D721Med (cell line): ENCODE results near the gene COL9A2.

Experiments
- DNase-seq: peaks from one replicate; pipeline ENCODE4 v3.0.0; 2011; ENCODE audit warnings: low spot score; ENCODE audit not compliant: insufficient read length
- FAIRE-seq: peaks from 2 replicates; lab custom pipeline; 2011; peaks lifted over from hg19 to GRCh38; lab: Jason Lieb, UNC
- CTCF ChIP-seq: IDR thresholded peaks from 2 replicates; pipeline ENCODE4 v1.5.1; 2012; ENCODE audit warnings: mild to moderate bottlenecking, control low read depth; ENCODE audit not compliant: insufficient read depth; ENCODE audit errors: missing control alignments

COL9A2 gene

GRCh38 chr1:40312238-40313205 is 4.6 kb downstream of the COL9A2 start:
- FAIRE-seq (no peak), DNase-seq (no peak)
- TF ChIP-seq CTCF: no peak

DNA sequence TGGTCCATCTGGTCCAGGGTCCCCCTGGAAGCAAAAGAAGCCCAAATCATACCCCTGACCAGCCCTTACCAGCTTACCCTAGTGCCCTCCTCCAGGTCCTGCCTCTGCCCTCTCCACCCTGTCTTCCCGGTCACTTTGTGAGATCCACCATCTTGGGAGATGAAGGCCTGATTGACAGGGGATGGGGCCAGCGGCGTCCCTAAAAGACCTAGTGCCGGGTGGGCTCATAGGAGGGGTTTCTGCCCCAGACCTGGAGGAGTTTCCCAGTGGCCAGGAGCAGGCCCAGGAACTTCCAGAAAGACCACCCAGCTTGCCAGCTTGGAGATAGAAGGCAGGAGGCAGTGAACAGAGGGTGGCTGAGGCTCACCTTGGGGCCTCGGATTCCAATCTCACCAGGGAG is 5.4 kb downstream of the COL9A2 start:
- FAIRE-seq (no peak), DNase-seq (no peak)
- no peak for TF ChIP-seq CTCF

- no peak for DNase-seq
- no peak for TF ChIP-seq CTCF
- FAIRE-seq: no peak
These were observed 6.0 kb downstream of the COL9A2 start for GRCh38 chr1:40310983-40311642.

DNA sequence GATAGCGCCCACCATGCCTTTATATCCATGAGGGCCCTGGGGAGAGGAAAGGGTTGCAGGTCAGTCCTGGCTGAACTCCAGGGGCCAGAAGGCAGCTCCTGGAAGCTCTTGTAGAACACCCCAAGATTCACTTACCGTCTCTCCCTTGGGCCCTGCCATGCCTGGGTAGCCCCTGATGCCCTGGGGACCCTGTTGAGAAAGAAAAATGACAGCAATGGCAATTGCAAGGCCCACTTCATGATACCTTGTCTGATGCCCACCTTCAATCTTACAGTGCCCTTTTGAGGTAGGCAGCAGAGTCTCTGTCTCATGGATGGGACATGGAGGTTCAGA is 7.0 kb downstream of the COL9A2 start:
- DNase-seq (no peak), FAIRE-seq (no peak)
- no peak for TF ChIP-seq CTCF

DNA sequence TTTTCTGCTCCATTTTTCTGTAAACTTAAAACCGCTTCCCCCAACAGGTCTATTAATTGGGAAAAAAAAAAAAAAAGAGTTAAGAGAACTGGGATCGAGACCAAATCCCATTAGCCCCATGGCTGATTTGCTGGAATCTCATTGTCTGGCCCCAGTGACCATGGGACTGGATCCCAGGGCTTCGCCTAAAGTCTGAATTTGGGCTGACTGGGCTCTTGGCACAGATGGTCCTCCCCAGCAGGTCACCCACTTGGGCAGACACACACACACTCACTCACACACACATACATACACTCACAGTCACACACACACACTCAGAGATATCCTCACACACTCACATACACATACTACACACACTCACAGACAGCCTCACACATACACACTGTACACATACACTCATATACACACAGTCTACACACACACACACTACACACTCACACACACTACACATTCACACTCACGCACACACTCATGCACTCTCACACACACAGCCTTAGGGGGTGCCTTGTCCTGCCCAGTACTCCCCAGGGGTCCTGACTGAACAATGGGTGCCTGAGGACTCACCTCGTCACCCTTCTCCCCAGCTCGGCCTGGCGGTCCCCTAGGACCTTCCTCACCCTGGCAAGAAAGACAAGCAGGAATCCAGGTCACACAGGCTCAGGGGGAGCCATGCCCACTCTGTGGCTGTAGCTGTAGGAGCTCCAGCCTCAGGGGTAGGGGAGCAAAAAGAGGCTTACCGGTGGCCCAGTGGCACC is 7.5 kb downstream of the COL9A2 start:
- no peak for TF ChIP-seq CTCF
- FAIRE-seq (no peak), DNase-seq (no peak)

DNA sequence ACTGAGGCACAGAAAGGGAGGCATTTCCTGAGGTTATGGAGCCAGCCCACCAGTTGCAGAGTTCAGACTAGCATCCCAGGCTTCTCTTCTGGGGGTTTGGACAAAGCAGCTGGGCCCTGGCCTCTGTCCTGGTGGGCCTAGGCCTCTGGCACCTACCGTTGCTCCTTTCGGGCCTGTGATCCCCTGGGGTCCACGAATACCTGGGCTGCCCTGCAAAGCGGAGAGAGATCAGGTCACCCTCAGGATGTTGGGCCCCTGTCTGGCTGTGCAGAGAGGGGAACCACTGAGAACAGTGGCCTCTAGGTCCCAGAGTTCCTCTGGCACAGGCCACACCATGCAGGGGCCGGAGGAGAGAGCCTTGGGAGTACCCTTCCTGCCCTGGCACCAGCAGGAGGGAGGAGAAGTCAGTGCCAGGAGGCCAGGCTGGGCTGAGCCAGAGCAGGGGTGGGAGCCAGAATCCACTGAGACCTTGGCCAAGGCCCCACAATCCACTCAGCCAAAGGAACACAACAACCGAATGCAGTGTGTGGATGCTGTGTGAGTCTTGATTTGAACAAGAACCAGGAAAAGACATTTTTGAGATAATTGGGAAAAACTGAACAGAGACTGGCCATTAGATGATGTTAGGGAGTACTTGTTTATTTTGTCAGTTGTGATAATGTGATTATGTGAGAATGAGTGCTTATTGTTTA is 8.9 kb downstream of the COL9A2 start:
- DNase-seq: no peak
- FAIRE-seq: no peak
- no peak for TF ChIP-seq CTCF
